NCI-H1417 (cell line): ENCODE measurements around the gene HAND2.

Experiments used
- DNase-seq, 3 experiments: peaks; one replicate each; lab custom pipeline; 2025; lab: John Stamatoyannopoulos, UW

Gene HAND2

GRCh38 chr4:173536808-173537429, 6.9 kb upstream of the HAND2 start:
- no peak for DNase-seq

- DNase-seq: no peak
Observed at GRCh38 chr4:173535957-173536356, 5.9 kb upstream of the HAND2 start.

- DNase-seq: no peak
Observed at GRCh38 chr4:173535165-173535902, 5.3 kb upstream of the HAND2 start.

GRCh38 chr4:173534434-173534833, 4.4 kb upstream of the HAND2 start:
- DNase-seq: no peak

GRCh38 chr4:173532725-173533511, 2.9 kb upstream of the HAND2 start:
- DNase-seq: no peak

- DNase-seq: no peak
Observed at GRCh38 chr4:173531086-173531965, 1.3 kb upstream of the HAND2 start.

- no peak for DNase-seq
Observed at GRCh38 chr4:173530326-173531085, 477 bp upstream of the HAND2 start.

GRCh38 chr4:173528378-173529321, 1.4 kb downstream of the HAND2 start:
- DNase-seq: peak in 2 of 3 experiments; percentile 78 to 84

- no peak for DNase-seq
Observed at GRCh38 chr4:173527103-173527891, 2.7 kb downstream of the HAND2 start.

- DNase-seq: no peak
Observed at GRCh38 chr4:173526724-173527102, 3.3 kb downstream of the HAND2 start.

- no peak for DNase-seq
Observed at GRCh38 chr4:173526027-173526482, 4.0 kb downstream of the HAND2 start.

GRCh38 chr4:173525118-173526011, 4.7 kb downstream of the HAND2 start:
- DNase-seq: no peak

GRCh38 chr4:173524218-173525117, 5.6 kb downstream of the HAND2 start:
- no peak for DNase-seq

GRCh38 chr4:173522951-173523395, 7.1 kb downstream of the HAND2 start:
- peak in 1 of 3 experiments; percentile 36 for DNase-seq

GRCh38 chr4:173522160-173522950, 7.7 kb downstream of the HAND2 start:
- DNase-seq: peak in 2 of 3 experiments; percentile 74 to 75
